Glutamatergic neuron (in vitro differentiated cells): ENCODE data around the gene MST1. TPM values are rescaled to one million over a fixed set of nuclear protein-coding genes. Genes with fewer than 3 reads are reported as not detected.

Source experiments
- DNase-seq: peaks from one replicate; pipeline ENCODE4 v3.0.0; 2022
- H3K27ac Mint-ChIP-seq: one replicate; pipeline ENCODE4 v1.8.0; 2020; ENCODE audit warnings: mild to moderate bottlenecking, mixed read lengths, inconsistent platforms; ENCODE audit not compliant: unreplicated experiment
- H3K27me3 Mint-ChIP-seq: one replicate; pipeline ENCODE4 v1.8.0; 2020; ENCODE audit warnings: mild to moderate bottlenecking, moderate library complexity, mixed read lengths, inconsistent platforms; ENCODE audit not compliant: unreplicated experiment
- H3K36me3 Mint-ChIP-seq: one replicate; pipeline ENCODE4 v1.8.0; 2020; ENCODE audit warnings: mild to moderate bottlenecking, mixed read lengths, inconsistent platforms; ENCODE audit not compliant: unreplicated experiment
- H3K4me1 Mint-ChIP-seq: one replicate; pipeline ENCODE4 v1.8.0; 2020; ENCODE audit warnings: mild to moderate bottlenecking, low read depth, mixed read lengths, inconsistent platforms; ENCODE audit not compliant: unreplicated experiment
- H3K4me3 Mint-ChIP-seq: one replicate; pipeline ENCODE4 v1.8.0; 2020; ENCODE audit warnings: mild to moderate bottlenecking, mixed read lengths, inconsistent platforms; ENCODE audit not compliant: unreplicated experiment
- H3K9me3 Mint-ChIP-seq: one replicate; pipeline ENCODE4 v1.8.0; 2020; ENCODE audit warnings: mild to moderate bottlenecking, moderate library complexity, mixed read lengths, inconsistent platforms; ENCODE audit not compliant: unreplicated experiment
- total RNA-seq: library from RNA; stranded (reverse); fragmentation: NEBNext Ultra II Directional; extraction: Animal tissue kit (Norgen Biotek cat#: 25700); gene quantifications from one replicate; pipeline ENCODE4 v1.2.1, GENCODE V29; 2021; ENCODE audit not compliant: unreplicated experiment
- TF ChIP-seq, protein P1 (sequence below): fragments of 200-600 bp; sonication (generic); IDR thresholded peaks from one replicate; pipeline ENCODE4 v1.5.0; 2021; ENCODE audit not compliant: partially characterized antibody, unreplicated experiment

MST1 gene
- total RNA-seq, 1 donor from 2014 or later: 23.4 TPM

DNA sequence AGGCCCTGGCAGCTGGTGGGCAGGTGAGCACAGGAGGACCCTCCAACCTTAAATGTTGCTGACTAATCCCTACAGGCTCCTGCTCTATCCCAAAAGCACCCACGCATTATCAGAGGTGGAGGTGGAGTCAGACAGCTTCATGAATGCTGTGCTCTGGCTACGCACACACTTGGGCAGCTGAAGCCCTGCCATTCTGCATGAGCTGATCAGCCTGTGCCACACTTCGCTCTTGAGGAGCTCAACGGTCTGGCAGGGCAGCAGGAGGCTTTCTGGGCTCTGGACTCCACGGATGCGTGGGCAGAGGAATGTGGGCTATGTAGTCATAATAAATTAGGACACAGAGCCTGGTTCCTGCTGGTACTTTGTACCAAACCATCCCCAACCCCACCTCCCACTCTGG is 6.1 kb downstream of the MST1 start:
- peaks cover 6% of the 10 kb centered on the region for H3K27me3 Mint-ChIP-seq
- H3K4me3 Mint-ChIP-seq: no peak overlapping the region
- H3K27ac Mint-ChIP-seq: no peak overlapping the region
- H3K9me3 Mint-ChIP-seq: peaks cover 4% of the 10 kb centered on the region
- DNase-seq: no peak
- peaks cover 5% of the 10 kb centered on the region for H3K36me3 Mint-ChIP-seq
- no peaks in the 10 kb centered on the region for H3K4me1 Mint-ChIP-seq
- TF ChIP-seq, protein P1, sequence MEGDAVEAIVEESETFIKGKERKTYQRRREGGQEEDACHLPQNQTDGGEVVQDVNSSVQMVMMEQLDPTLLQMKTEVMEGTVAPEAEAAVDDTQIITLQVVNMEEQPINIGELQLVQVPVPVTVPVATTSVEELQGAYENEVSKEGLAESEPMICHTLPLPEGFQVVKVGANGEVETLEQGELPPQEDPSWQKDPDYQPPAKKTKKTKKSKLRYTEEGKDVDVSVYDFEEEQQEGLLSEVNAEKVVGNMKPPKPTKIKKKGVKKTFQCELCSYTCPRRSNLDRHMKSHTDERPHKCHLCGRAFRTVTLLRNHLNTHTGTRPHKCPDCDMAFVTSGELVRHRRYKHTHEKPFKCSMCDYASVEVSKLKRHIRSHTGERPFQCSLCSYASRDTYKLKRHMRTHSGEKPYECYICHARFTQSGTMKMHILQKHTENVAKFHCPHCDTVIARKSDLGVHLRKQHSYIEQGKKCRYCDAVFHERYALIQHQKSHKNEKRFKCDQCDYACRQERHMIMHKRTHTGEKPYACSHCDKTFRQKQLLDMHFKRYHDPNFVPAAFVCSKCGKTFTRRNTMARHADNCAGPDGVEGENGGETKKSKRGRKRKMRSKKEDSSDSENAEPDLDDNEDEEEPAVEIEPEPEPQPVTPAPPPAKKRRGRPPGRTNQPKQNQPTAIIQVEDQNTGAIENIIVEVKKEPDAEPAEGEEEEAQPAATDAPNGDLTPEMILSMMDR: no peak

DNA sequence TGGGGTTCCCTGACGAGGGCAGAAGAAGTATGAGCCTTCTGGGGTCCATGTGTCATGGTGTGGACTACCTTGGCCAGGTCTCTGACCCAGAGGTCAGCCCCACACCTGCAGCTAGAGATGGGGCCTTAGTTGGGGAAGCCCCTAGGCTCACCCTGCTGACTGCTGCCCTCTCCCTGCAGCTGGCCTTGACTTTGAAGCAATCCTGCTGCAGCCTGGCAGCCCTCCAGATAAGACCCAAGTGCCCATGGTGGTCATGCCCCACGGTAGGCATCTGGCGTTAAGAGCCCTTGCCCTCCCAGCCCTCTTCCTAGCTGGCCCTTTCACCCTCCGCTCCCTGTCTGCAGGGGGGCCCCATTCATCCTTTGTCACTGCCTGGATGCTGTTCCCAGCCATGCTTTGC is 7.7 kb downstream of the MST1 start:
- Mint-ChIP-seq H3K27me3 (peaks cover 6% of the 10 kb centered on the region), H3K4me1 (no peaks in the 10 kb centered on the region), H3K4me3 (no peak overlapping the region), H3K36me3 (peaks cover 5% of the 10 kb centered on the region), H3K27ac (no peak overlapping the region), H3K9me3 (peaks cover 4% of the 10 kb centered on the region)
- TF ChIP-seq, protein P1: no peak
- DNase-seq: no peak

DNA sequence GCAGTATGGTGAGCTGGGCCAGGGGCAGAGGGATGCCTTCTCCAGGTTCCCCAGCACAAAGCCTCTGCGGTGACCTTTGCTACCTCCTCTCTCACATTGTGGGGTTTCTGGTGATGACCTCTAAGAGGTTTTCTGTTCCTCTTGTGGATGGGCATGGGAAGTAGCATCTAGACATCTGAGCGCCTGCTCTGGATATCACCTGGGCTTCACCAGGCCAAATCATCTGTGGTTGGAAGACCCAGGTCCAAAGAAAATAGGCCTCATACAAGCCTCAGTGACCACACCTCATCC is 8.1 kb downstream of the MST1 start:
- Mint-ChIP-seq H3K27me3 (peaks cover 6% of the 10 kb centered on the region), H3K4me1 (no peaks in the 10 kb centered on the region), H3K9me3 (peaks cover 4% of the 10 kb centered on the region), H3K27ac (no peak overlapping the region), H3K36me3 (peaks cover 5% of the 10 kb centered on the region), H3K4me3 (no peak overlapping the region)
- TF ChIP-seq, protein P1: no peak
- no peak for DNase-seq

DNA sequence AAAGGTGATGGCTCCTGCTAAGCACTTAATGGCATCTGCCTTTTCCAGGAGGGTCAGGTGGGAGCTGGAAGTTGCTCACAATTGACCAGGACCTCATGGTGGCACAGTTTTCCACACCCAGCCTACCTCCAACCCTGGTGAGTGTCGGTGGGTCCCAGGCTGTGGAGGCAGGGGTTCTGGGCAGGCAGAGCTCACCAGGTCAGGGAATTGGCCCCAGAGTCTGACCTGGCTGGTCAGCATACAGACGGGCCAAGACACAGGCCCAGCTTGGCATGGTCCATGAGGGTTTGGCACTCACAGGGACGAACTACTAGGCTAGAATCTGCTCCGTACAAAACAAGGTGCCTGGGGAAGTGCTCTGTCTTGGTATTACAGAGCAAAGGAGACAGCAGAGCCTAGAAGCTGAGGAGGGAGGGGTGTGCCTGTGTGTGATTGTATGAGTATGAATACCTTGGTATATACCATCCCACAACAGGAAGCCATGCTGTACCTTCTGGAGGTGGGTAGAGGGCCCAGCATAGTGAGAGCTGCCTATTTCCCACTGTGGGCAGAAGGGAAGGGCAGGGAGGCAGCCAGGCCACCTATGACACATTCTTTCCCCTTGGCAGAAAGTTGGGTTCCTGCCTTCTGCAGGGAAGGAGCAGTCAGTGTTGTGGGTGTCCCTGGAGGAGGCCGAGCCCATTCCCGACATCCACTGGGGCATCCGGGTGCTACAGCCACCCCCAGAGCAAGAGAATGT is 8.6 kb downstream of the MST1 start:
- Mint-ChIP-seq H3K4me1 (no peaks in the 10 kb centered on the region), H3K9me3 (peaks cover 4% of the 10 kb centered on the region), H3K27me3 (peaks cover 6% of the 10 kb centered on the region), H3K36me3 (peaks cover 5% of the 10 kb centered on the region), H3K27ac (no peak overlapping the region), H3K4me3 (no peak overlapping the region)
- TF ChIP-seq, protein P1: no peak
- DNase-seq: no peak

DNA sequence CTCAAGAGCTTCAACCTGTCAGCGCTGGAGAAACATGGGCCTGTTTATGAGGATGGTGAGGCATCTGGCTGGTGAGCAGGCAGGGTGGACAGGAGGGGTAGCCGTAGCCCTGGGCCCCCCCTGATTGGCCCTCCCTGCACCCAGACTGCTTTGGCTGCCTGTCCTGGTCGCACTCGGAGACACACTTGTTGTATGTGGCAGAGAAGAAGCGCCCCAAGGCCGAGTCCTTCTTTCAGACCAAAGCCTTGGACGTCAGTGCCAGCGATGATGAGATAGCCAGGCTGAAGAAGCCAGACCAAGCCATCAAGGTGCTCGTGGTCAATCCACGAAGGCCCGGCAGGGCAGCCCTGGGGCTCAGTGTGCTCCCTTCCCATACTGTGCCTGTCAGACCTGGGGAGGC is 13.4 kb downstream of the MST1 start:
- Mint-ChIP-seq H3K4me3 (no peak overlapping the region), H3K27ac (no peak overlapping the region), H3K36me3 (peaks cover 5% of the 10 kb centered on the region), H3K9me3 (peaks cover 13% of the 10 kb centered on the region), H3K4me1 (peaks cover 7% of the 10 kb centered on the region), H3K27me3 (peaks cover 15% of the 10 kb centered on the region)
- DNase-seq: no peak
- TF ChIP-seq, protein P1: no peak
